ENCODE results near the gene RINL.

DNA sequence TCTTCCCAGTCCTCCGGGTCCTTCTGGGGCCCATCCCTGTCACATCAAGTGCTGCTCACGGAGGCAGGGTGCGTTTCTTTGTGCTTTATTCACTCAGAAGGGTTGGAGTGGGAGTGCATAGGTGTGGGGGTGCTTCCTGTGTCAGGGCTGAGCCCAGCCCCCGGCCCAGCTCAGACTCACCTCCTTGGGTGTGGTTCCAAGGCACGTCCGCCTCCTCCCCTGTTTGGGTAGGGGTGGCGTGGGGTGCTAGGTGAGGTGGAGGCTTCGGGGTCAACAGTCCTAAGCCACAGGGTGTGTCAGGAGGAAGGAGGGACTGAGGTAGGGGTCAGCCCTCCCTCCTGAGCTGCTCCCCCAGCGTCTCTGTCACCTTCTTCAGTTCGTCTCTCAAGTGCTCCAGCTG, 30.8 kb upstream of the RINL start:
- TF ChIP-seq, protein P1, sequence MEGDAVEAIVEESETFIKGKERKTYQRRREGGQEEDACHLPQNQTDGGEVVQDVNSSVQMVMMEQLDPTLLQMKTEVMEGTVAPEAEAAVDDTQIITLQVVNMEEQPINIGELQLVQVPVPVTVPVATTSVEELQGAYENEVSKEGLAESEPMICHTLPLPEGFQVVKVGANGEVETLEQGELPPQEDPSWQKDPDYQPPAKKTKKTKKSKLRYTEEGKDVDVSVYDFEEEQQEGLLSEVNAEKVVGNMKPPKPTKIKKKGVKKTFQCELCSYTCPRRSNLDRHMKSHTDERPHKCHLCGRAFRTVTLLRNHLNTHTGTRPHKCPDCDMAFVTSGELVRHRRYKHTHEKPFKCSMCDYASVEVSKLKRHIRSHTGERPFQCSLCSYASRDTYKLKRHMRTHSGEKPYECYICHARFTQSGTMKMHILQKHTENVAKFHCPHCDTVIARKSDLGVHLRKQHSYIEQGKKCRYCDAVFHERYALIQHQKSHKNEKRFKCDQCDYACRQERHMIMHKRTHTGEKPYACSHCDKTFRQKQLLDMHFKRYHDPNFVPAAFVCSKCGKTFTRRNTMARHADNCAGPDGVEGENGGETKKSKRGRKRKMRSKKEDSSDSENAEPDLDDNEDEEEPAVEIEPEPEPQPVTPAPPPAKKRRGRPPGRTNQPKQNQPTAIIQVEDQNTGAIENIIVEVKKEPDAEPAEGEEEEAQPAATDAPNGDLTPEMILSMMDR (conservative IDR thresholded peaks at IDR 0.05; ENCODE audit: low read depth, low read length): no peak
- no peak for TF ChIP-seq EZH2 (IDR thresholded peaks at IDR 0.05; ENCODE audit: borderline replicate concordance, low read depth, low read length, poor library complexity, severe bottlenecking)

All from A673 (cell line).